H9 (cell line): ENCODE results near the gene DMTF1. TPM values are rescaled to one million over a fixed set of nuclear protein-coding genes. Genes with fewer than 3 reads are reported as not detected.
"Not testable (repeated sequence)": the region's sequence is repeated elsewhere in the genome, so short reads cannot be mapped to it uniquely, and the experiment has no call there.

Experiments
- DNase-seq: peaks from one replicate; pipeline ENCODE4 v3.0.0-alpha.2; 2017
- H2AFZ ChIP-seq: one replicate; pipeline ENCODE4 v1.6.1; 2013; ENCODE audit warnings: mild to moderate bottlenecking, low read length, control low read depth, moderate library complexity
- H2AK5ac ChIP-seq: 2 replicates; pipeline ENCODE4 v1.6.1; 2013; ENCODE audit warnings: low read length, control low read depth, mixed read lengths; ENCODE audit not compliant: insufficient read length
- H2BK120ac ChIP-seq: one replicate; pipeline ENCODE4 v1.6.1; 2013; ENCODE audit warnings: low read depth, mild to moderate bottlenecking, low read length, control low read depth, inconsistent platforms; ENCODE audit not compliant: poor library complexity, severe bottlenecking
- H2BK12ac ChIP-seq: 2 replicates; pipeline ENCODE4 v1.6.1; 2013; ENCODE audit warnings: low read length, control low read depth, mixed read lengths, low read depth; ENCODE audit not compliant: insufficient read length
- H2BK15ac ChIP-seq: 2 replicates; pipeline ENCODE4 v1.6.1; 2013; ENCODE audit warnings: low read depth, low read length, control low read depth
- H2BK20ac ChIP-seq: one replicate; pipeline ENCODE4 v1.6.1; 2013; ENCODE audit warnings: low read depth, mild to moderate bottlenecking, low read length, control low read depth, inconsistent platforms; ENCODE audit not compliant: poor library complexity, severe bottlenecking
- H2BK5ac ChIP-seq: 2 replicates; pipeline ENCODE4 v1.6.1; 2013; ENCODE audit warnings: low read length, control low read depth, mixed read lengths; ENCODE audit not compliant: insufficient read length
- H3K14ac ChIP-seq: 2 replicates; pipeline ENCODE4 v1.6.1; 2013; ENCODE audit warnings: low read length, control low read depth; ENCODE audit not compliant: insufficient read depth
- H3K18ac ChIP-seq: 2 replicates; pipeline ENCODE4 v1.6.1; 2013; ENCODE audit warnings: low read depth, mild to moderate bottlenecking, mixed read lengths, low read length, control low read depth; ENCODE audit not compliant: insufficient read length
- H3K23ac ChIP-seq: 2 replicates; pipeline ENCODE4 v1.6.1; 2013; ENCODE audit warnings: low read length, control low read depth, mixed read lengths, low read depth; ENCODE audit not compliant: insufficient read length
- H3K23me2 ChIP-seq: 2 replicates; pipeline ENCODE4 v1.6.1; 2013; ENCODE audit warnings: low read depth, mild to moderate bottlenecking, mixed read lengths, low read length, control low read depth; ENCODE audit not compliant: insufficient read length, poor library complexity, severe bottlenecking
- H3K27ac ChIP-seq: 2 replicates; pipeline ENCODE4 v1.5.1; 2013; ENCODE audit warnings: low read length, control low read depth, mixed read lengths, low read depth; ENCODE audit not compliant: insufficient read length
- H3K27me3 ChIP-seq: 2 replicates; pipeline ENCODE4 v1.6.1; 2013; ENCODE audit warnings: low read length, control low read depth, inconsistent platforms; ENCODE audit not compliant: insufficient read depth
- H3K4ac ChIP-seq: 2 replicates; pipeline ENCODE4 v1.6.1; 2013; ENCODE audit warnings: low read depth, mild to moderate bottlenecking, control low read depth, inconsistent platforms, low read length, moderate library complexity
- H3K4me1 ChIP-seq: 2 replicates; pipeline ENCODE4 v1.6.1; 2013; ENCODE audit warnings: low read length, control low read depth, inconsistent platforms; ENCODE audit not compliant: insufficient read depth
- H3K4me2 ChIP-seq: 2 replicates; pipeline ENCODE4 v1.6.1; 2013; ENCODE audit warnings: low read length, control low read depth, mixed read lengths; ENCODE audit not compliant: insufficient read length, insufficient read depth
- H3K56ac ChIP-seq: 2 replicates; pipeline ENCODE4 v1.6.1; 2013; ENCODE audit warnings: low read depth, mild to moderate bottlenecking, mixed read lengths, low read length, control low read depth; ENCODE audit not compliant: insufficient read length
- H3K79me1 ChIP-seq: 2 replicates; pipeline ENCODE4 v1.6.1; 2013; ENCODE audit warnings: low read depth, mild to moderate bottlenecking, moderate library complexity, low read length, control low read depth, inconsistent platforms; ENCODE audit not compliant: insufficient read depth, poor library complexity, severe bottlenecking
- H3K79me2 ChIP-seq: 2 replicates; pipeline ENCODE4 v1.6.1; 2013; ENCODE audit warnings: low read length, control low read depth, inconsistent platforms; ENCODE audit not compliant: insufficient read depth
- H3K9ac ChIP-seq: 2 replicates; pipeline ENCODE4 v1.6.1; 2013; ENCODE audit warnings: low read length, control low read depth, mixed read lengths; ENCODE audit not compliant: insufficient read length; ENCODE audit errors: extremely low read depth
- H3K9me3 ChIP-seq: one replicate; pipeline ENCODE4 v1.6.1; 2013; ENCODE audit warnings: low read depth, low read length, inconsistent platforms; ENCODE audit not compliant: control insufficient read depth
- H3T11ph ChIP-seq: one replicate; pipeline ENCODE4 v1.6.1; 2013; ENCODE audit warnings: mild to moderate bottlenecking, low read length, control low read depth, inconsistent platforms
- H4K20me1 ChIP-seq: one replicate; pipeline ENCODE4 v1.6.1; 2013; ENCODE audit not compliant: control insufficient read depth, insufficient read length, insufficient read depth
- H4K5ac ChIP-seq: 2 replicates; pipeline ENCODE4 v1.6.1; 2013; ENCODE audit warnings: low read depth, mild to moderate bottlenecking, mixed read lengths, low read length, control low read depth; ENCODE audit not compliant: insufficient read length
- H4K8ac ChIP-seq: replicated peaks from 2 replicates; pipeline ENCODE4 v1.6.1; 2013; ENCODE audit warnings: low read length, control low read depth, mixed read lengths, low read depth; ENCODE audit not compliant: insufficient read length
- H4K91ac ChIP-seq: 2 replicates; pipeline ENCODE4 v1.6.1; 2013; ENCODE audit warnings: low read depth, mild to moderate bottlenecking, moderate library complexity, mixed read lengths, low read length, control low read depth; ENCODE audit not compliant: insufficient read length
- H3K27ac Mint-ChIP-seq, 3 experiments: 2 replicates in 2 of 3; 3 replicates in 1 of 3; pipeline ENCODE4 v1.8.0; 2020 to 2021; ENCODE audit warnings: mixed read lengths in 3 of 3, mild to moderate bottlenecking in 1 of 3, moderate library complexity in 1 of 3
- H3K27me3 Mint-ChIP-seq: 2 replicates; pipeline ENCODE4 v1.8.0; 2021; ENCODE audit warnings: low read depth, mild to moderate bottlenecking, moderate library complexity, mixed read lengths
- H3K36me3 Mint-ChIP-seq, 3 experiments: 2 replicates in 2 of 3; 3 replicates in 1 of 3; pipeline ENCODE4 v1.8.0; 2020 to 2021; ENCODE audit warnings: low read depth in 3 of 3, mixed read lengths in 3 of 3; ENCODE audit not compliant: insufficient read depth in 1 of 3
- H3K4me1 Mint-ChIP-seq, 2 experiments: 2 replicates each; pipeline ENCODE4 v1.8.0; 2020; ENCODE audit warnings: mixed read lengths in 2 of 2
- H3K4me3 Mint-ChIP-seq, 2 experiments: 2 replicates in 1 of 2; 3 replicates in 1 of 2; pipeline ENCODE4 v1.8.0; 2020 to 2021; ENCODE audit warnings: mild to moderate bottlenecking in 2 of 2, mixed read lengths in 2 of 2, moderate library complexity in 1 of 2
- H3K9me3 Mint-ChIP-seq, 2 experiments: 2 replicates in 1 of 2; 3 replicates in 1 of 2; pipeline ENCODE4 v1.8.0; 2020; ENCODE audit warnings: mild to moderate bottlenecking in 2 of 2, mixed read lengths in 2 of 2, moderate library complexity in 1 of 2
- CTCF ChIP-seq: fragments of 200-600 bp; sonication (generic); conservative IDR thresholded peaks from 3 replicates; pipeline ENCODE4 v1.8.0; 2021; ENCODE audit warnings: antibody characterized with exemption, mild to moderate bottlenecking
- WGBS: extraction: QIAGEN DNeasy Blood & Tissue Kit; methylation state at CpG from one replicate; pipeline ENCODE4 v1.1.7; 2013; ENCODE audit warnings: missing lambda C conversion rate, low lambda C conversion rate, mixed read lengths; ENCODE audit not compliant: insufficient read length; ENCODE audit errors: extremely low coverage; 5-methylcytosine and 5-hydroxymethylcytosine counted together
- total RNA-seq: library from RNA; stranded (reverse); gene quantifications from 2 replicates; pipeline ENCODE4 v1.2.1, GENCODE V29; 2021

Gene DMTF1
- total RNA-seq, 1 experiment from 2014 or later, result 111 TPM

- Histone ChIP-seq H3K27ac (no peak overlapping the region), H2BK12ac (no peak overlapping the region), H3K79me1 (peaks cover 7% of the 10 kb centered on the region), H4K8ac (no peak overlapping the region), H3K79me2 (peaks cover 2% of the 10 kb centered on the region; the same call in 1 of the 2 replicates), H3K4me1 (no peaks in the 10 kb centered on the region; the same call in 1 of the 2 replicates), H2AK5ac (no peak overlapping the region), H2BK120ac (no peak overlapping the region), H3K18ac (no peak overlapping the region), H3K4me2 (no peak overlapping the region), H3K14ac (no peak overlapping the region), H3K23ac (no peak overlapping the region), H4K20me1 (no peaks in the 10 kb centered on the region), H3T11ph (no peak overlapping the region), H4K5ac (no peak overlapping the region), H3K4ac (no peak overlapping the region), H3K56ac (no peak overlapping the region), H3K27me3 (no peaks in the 10 kb centered on the region), H2BK20ac (no peak overlapping the region), H3K23me2 (no peaks in the 10 kb centered on the region), H2BK5ac (no peak overlapping the region), H4K91ac (no peak overlapping the region), H3K9ac (no peak overlapping the region), H2BK15ac (no peak overlapping the region), H2AFZ (no peak overlapping the region), H3K9me3 (peaks cover 13% of the 10 kb centered on the region)
- Mint-ChIP-seq H3K27me3 (no peaks in the 10 kb centered on the region), H3K4me1 (peaks cover 5 to 13% of the 10 kb centered on the region in 2 experiments), H3K27ac (no peak overlapping the region), H3K4me3 (no peak overlapping the region), H3K9me3 (peaks cover 46 to 52% of the 10 kb centered on the region in 2 experiments), H3K36me3 (peaks cover 70 to 76% (median 70%) of the 10 kb centered on the region in 3 experiments)
- no peak for DNase-seq
- TF ChIP-seq CTCF, result no peak
- no CpG with 5 or more reads among the region's 3 CpGs for WGBS
These were observed 52.7 kb downstream of the DMTF1 start for GRCh38 chr7:87204933-87205332.

- H4K20me1 ChIP-seq, H4K8ac ChIP-seq, H2BK20ac ChIP-seq, H2BK12ac ChIP-seq, H3K23me2 ChIP-seq, H3K14ac ChIP-seq, H3K27ac Mint-ChIP-seq, H3K4me3 Mint-ChIP-seq, H4K5ac ChIP-seq, H3K79me2 ChIP-seq, H3K56ac ChIP-seq, H3K4me2 ChIP-seq, H4K91ac ChIP-seq, H2AFZ ChIP-seq, H2BK5ac ChIP-seq, H2BK15ac ChIP-seq, H3K9ac ChIP-seq, DNase-seq, H3T11ph ChIP-seq, H3K27me3 ChIP-seq, H3K18ac ChIP-seq, H2AK5ac ChIP-seq, H3K4ac ChIP-seq, H2BK120ac ChIP-seq, H3K4me1 ChIP-seq, H3K27ac ChIP-seq, H3K79me1 ChIP-seq, H3K27me3 Mint-ChIP-seq, H3K23ac ChIP-seq: not testable (repeated sequence)
- WGBS, result no CpG with 5 or more reads among the region's 3 CpGs
- H3K9me3 ChIP-seq, result peaks cover 13% of the 10 kb centered on the region
- peaks cover 69 to 75% (median 74%) of the 10 kb centered on the region in 3 experiments for H3K36me3 Mint-ChIP-seq
- peaks cover 8 to 13% of the 10 kb centered on the region in 2 experiments for H3K4me1 Mint-ChIP-seq
- peaks cover 46 to 52% of the 10 kb centered on the region in 2 experiments for H3K9me3 Mint-ChIP-seq
These were observed 53.4 kb downstream of the DMTF1 start for GRCh38 chr7:87205701-87206100.
